HG02763 (cell line): ENCODE data around the gene GLRA3.
A peak's percentile ranks its signal among the peaks of the same experiment; 100 is the strongest.

ENCODE experiments used
- ATAC-seq: cut with Tn5 transposase; IDR thresholded peaks from one replicate; pipeline ENCODE4 v1.9.1; 2021; ENCODE audit warnings: mild to moderate bottlenecking, moderate library complexity; ENCODE audit not compliant: unreplicated experiment

GLRA3 gene

GRCh38 chr4:174604198-174604597, 224.8 kb downstream of the GLRA3 start:
- no peak for ATAC-seq

DNA sequence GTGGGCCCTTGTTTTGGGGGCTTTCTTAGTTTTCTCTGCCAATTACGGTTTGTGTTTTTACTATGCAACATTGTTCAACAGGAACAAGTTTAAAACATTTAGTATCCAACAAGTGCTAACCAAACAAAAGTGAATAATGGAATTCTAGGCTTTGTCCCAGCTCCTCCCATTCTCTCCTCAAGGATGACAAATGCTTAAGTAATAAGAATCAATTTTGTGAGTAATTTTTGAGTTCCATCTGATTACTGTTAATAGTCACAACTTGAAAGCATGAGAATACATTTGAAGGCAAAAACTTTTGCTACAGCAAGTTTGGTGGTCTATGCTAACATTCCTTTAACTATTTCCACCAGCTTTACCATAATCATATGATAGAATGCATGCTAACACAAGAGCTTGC, 228.7 kb downstream of the GLRA3 start:
- no peak for ATAC-seq

DNA sequence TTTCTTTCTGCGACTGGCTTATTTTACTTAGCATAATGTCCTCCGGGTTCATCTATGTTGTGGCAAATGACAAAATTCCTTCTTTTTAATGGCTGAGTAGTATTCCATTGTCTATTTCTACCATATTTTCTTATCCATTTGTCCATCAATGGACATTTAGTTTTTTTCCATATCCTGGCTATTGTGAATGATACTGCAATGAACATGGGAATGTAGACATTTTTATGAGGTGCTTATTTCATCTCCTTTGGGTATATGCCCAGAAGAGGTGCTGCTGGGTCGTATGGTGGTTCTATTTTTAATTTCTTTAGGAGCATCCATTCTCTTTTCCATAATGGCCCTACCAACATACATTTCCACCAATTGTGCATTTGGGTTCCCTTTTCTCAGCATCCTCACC, 230.2 kb downstream of the GLRA3 start:
- no peak for ATAC-seq

DNA sequence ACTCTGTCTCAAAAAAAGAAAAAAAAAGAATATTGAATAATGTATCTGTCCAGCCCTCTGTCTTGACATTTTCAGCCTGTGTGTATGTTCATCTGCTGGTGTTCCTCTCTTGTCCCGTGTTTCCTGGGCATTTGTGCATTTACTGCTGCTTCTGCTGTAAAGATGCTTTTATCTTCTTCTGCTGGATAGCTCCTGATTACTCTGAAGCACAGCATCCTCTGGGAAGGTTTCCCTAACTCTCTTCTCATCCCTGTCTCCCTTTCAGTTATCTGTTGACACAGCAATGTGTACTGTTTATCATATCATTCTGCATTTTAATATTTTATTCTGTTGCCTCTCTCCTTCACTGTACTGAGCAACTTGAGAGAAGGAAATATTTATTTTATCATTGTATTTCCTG, 232.5 kb downstream of the GLRA3 start:
- no peak for ATAC-seq

DNA sequence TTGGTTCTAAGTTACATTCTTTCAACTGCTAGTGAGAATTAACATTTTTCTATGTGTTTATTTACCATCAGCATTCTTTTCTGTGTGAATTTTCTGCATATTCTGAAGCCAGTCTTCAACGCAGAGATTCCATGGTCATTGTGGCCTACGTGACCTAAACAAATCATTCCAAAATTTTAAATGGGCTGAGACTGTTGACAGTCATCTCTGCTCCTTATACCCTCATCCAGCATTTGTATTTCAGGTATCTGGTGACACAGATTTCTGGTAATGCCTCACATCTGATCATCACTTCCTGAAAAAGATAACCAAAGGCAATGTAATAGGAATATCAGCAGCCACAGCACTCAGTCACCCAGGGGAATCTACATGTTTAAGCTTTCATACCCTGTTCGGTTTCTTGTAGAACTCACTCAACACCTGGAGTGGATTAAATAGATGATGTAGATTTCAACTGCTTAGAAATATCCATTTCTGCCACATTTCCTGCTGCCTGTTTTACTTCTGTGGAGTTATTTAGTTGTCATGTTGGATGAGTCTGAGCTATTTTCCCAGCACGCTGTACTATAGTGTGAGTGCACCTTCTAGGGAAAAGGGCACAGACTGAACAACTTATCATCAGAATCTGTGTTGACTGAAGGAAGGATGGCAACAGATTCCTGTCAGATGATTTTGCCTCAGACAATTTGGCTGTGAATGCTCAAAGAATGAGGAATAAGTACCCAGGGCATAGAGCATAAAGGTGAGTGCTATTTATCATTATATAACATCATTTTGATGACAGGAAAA, 233.7 kb downstream of the GLRA3 start:
- no peak for ATAC-seq

GRCh38 chr4:174593701-174594100, 235.3 kb downstream of the GLRA3 start:
- ATAC-seq = no peak

DNA sequence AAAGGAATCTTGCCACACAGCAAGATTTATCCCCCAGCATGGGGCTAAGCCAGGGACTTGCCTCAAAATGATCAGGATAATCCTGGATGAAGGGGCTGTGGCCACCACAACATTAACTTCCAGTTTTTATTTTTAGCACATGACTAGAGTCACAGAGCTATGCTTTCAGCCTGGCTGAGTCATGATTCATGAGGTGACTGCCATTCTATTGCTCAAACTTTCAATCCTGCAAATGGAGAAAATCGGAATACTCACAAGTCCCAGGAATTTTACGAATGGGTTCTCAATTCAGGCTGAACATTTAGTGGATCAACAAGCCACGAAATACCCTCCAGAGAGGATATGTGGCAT, 236.1 kb downstream of the GLRA3 start:
- no peak for ATAC-seq

DNA sequence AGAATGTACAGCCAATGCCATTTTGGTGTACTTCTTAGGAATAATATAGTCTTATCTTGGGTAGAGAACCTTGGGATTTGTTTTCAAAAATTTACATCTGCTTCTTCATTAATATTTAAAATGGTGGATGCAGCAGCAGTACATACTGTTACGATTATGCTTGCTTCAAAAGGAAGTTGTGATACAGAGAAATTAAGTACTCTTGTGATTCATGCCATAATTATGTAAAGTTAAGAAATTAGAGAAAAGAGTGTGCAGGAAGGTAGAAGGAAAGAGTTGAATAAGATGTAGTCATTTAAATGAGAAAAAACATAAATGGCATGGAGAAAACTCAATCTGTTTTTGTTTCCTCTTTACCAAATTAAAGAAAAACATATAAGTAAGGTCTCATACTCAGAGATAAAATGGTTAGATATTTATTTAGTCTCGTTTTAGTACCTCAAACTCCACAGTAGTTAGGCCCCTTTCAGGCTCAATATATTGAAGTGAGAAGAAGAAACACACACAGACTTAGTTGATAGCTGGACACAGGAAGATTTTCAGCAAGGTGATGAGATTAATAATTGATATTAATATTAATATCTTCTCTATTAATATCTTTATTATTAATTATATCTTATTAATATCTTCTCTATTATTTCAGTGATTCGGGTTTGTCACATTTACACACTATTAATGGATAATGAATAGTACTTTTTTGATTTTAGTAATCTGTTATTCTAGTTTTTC, 236.6 kb downstream of the GLRA3 start:
- ATAC-seq = no peak

GRCh38 chr4:174591243-174592021, 237.6 kb downstream of the GLRA3 start:
- peak; percentile 73 for ATAC-seq

GRCh38 chr4:174590336-174590735, 238.7 kb downstream of the GLRA3 start:
- ATAC-seq = no peak
